Measurements from ENCODE around the gene BRSK2.

The BRSK2 gene

GRCh38 chr11:1391165-1392075 lies 1.7 kb downstream of the BRSK2 start:
- Histone ChIP-seq H3K4me3 (ENCODE audit: extremely low read depth, insufficient read depth, low read length, poor library complexity, severe bottlenecking) (peak overlapping the region; percentile 9), H3K9me3 (ENCODE audit: control insufficient read depth, low read length) (no peaks in the 10 kb centered on the region), H3K4me1 (ENCODE audit: control insufficient read depth, insufficient read depth, low read length, poor library complexity, severe bottlenecking) (peaks cover 2% of the 10 kb centered on the region), H3K36me3 (ENCODE audit: control insufficient read depth, insufficient read depth, low read length) (no peaks in the 10 kb centered on the region), H3K27ac (ENCODE audit: low read depth, low read length, severe bottlenecking) (no peak overlapping the region)
- 68 to 69% methylated on average over 22 to 30 of the region's 35 CpGs for WGBS, 2 experiments (ENCODE audit: insufficient coverage in 2 of 2)

GRCh38 chr11:1392111-1392510 lies 2.4 kb downstream of the BRSK2 start:
- no peaks in the 10 kb centered on the region for H3K36me3 ChIP-seq (ENCODE audit: control insufficient read depth, insufficient read depth, low read length)
- WGBS, 2 experiments (ENCODE audit: insufficient coverage in 2 of 2) = 86 to 95% methylated on average over 10 to 11 of the region's 12 CpGs
- no peak overlapping the region for H3K27ac ChIP-seq (ENCODE audit: low read depth, low read length, severe bottlenecking)
- no peaks in the 10 kb centered on the region for H3K9me3 ChIP-seq (ENCODE audit: control insufficient read depth, low read length)
- peaks cover 2% of the 10 kb centered on the region for H3K4me1 ChIP-seq (ENCODE audit: control insufficient read depth, insufficient read depth, low read length, poor library complexity, severe bottlenecking)
- no peak overlapping the region for H3K4me3 ChIP-seq (ENCODE audit: extremely low read depth, insufficient read depth, low read length, poor library complexity, severe bottlenecking)

DNA sequence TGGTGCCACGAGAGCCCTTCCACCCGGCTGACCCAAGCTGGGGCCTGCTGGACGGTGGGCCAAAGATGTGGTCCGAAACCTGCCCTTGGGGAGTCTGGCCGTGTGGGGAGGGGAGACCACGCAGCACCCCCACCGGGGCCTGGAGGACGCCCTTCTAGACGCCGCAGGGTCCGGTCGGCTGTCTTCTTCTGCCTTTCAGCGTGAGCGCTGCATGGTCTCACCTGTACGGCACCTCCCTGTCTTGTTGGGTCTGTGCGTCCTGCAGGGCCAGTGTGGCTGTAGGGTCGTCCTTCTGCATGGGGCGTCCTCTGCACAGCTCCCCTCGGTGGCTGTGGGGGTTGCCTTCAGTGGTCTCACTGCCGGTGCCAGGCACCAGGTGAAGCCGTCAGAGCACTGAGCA lies 2.8 kb downstream of the BRSK2 start:
- H3K4me3 ChIP-seq (ENCODE audit: extremely low read depth, insufficient read depth, low read length, poor library complexity, severe bottlenecking) = no peak overlapping the region
- H3K9me3 ChIP-seq (ENCODE audit: control insufficient read depth, low read length) = no peaks in the 10 kb centered on the region
- 87 to 89% methylated on average over 20 to 21 of the region's 21 CpGs for WGBS, 2 experiments (ENCODE audit: insufficient coverage in 2 of 2)
- H3K4me1 ChIP-seq (ENCODE audit: control insufficient read depth, insufficient read depth, low read length, poor library complexity, severe bottlenecking) = peaks cover 2% of the 10 kb centered on the region
- no peak overlapping the region for H3K27ac ChIP-seq (ENCODE audit: low read depth, low read length, severe bottlenecking)
- no peaks in the 10 kb centered on the region for H3K36me3 ChIP-seq (ENCODE audit: control insufficient read depth, insufficient read depth, low read length)

DNA sequence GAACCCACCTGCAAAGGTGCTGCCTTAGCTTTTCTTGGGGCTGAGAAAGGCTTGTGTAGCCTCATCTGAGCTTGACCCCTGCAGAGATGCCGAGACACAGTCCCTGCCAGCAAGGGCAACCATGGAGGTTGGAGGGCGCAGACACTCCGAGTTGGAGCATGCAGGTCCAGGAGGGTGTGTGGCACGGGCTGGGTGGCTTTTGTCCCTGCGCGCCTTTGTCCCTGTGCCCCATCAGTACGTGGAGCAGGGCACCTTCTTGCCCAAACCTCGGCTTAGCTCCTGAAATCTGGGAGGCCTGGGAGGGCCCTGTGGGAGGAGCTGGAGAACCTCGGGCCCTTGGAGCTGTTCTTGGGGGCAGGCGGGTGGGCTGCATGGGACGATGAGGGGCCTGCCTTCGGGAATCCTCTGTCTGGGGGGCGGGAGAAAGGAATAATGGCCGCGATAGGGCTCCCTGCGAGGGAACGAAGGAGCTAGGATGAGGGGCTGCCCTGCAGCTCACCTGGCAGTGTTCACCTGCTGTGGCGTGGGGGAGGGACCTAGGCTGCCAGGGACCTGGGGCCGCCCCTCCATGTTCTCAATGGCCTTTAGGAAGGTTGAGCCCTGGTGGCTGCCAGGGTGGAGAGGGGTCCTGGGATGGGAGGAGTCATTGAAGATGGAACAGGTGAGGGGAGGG lies 3.4 kb downstream of the BRSK2 start:
- WGBS, 2 experiments (ENCODE audit: insufficient coverage in 2 of 2) = 90 to 94% methylated on average over 17 to 19 of the region's 19 CpGs
- H3K4me1 ChIP-seq (ENCODE audit: control insufficient read depth, insufficient read depth, low read length, poor library complexity, severe bottlenecking) = peaks cover 2% of the 10 kb centered on the region
- H3K36me3 ChIP-seq (ENCODE audit: control insufficient read depth, insufficient read depth, low read length) = no peaks in the 10 kb centered on the region
- H3K9me3 ChIP-seq (ENCODE audit: control insufficient read depth, low read length) = no peaks in the 10 kb centered on the region
- H3K4me3 ChIP-seq (ENCODE audit: extremely low read depth, insufficient read depth, low read length, poor library complexity, severe bottlenecking) = no peak overlapping the region
- H3K27ac ChIP-seq (ENCODE audit: low read depth, low read length, severe bottlenecking) = no peak overlapping the region

DNA sequence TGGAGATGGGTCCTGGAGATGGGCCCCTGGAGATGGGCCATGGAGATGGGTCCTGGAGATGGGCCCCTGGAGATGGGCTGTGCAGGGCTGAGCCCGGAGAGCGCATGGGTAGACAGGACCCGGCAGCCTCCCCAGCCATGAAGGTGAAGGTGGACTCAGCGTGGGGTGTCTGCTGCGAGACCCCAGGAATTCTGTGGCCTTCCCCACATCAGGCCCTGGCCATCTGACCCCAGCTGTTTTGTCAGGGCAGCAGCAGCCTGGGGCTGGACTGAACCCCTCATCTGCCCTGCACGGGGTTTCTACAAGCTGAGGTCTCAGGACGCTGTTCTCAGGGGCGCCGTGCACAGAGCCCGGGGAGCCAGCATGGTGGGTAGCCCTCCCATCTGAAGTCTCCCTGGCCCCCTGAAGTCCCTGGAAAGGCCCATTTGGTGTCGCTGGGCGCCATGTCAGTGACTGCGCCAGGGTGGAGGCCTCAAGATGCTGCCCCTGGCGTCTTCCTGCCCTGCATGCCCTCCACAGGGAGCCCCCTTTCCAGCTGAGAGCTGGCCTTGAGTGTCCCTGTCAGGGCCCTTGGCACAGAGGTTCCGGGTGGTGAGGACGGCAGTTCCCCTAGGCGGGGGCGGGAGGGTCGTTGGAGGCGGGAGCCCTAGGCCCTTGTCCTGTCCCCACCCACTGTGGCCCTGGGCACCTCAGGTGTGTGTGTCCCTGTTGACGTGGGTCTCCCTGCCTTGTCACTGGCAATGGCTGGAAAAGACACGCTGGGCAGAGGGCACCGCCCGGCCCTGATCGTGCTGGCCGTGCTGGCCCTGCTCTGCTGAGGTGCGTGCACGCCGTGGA lies 5.4 kb downstream of the BRSK2 start:
- no peaks in the 10 kb centered on the region for H3K9me3 ChIP-seq (ENCODE audit: control insufficient read depth, low read length)
- WGBS, 2 experiments (ENCODE audit: insufficient coverage in 2 of 2) = 90 to 94% methylated on average over 29 of the region's 29 CpGs
- H3K4me3 ChIP-seq (ENCODE audit: extremely low read depth, insufficient read depth, low read length, poor library complexity, severe bottlenecking) = no peak overlapping the region
- no peaks in the 10 kb centered on the region for H3K4me1 ChIP-seq (ENCODE audit: control insufficient read depth, insufficient read depth, low read length, poor library complexity, severe bottlenecking)
- H3K36me3 ChIP-seq (ENCODE audit: control insufficient read depth, insufficient read depth, low read length) = no peaks in the 10 kb centered on the region
- H3K27ac ChIP-seq (ENCODE audit: low read depth, low read length, severe bottlenecking) = no peak overlapping the region

GRCh38 chr11:1395773-1396374 lies 6.1 kb downstream of the BRSK2 start:
- Histone ChIP-seq H3K36me3 (ENCODE audit: control insufficient read depth, insufficient read depth, low read length) (no peaks in the 10 kb centered on the region), H3K4me3 (ENCODE audit: extremely low read depth, insufficient read depth, low read length, poor library complexity, severe bottlenecking) (no peak overlapping the region), H3K4me1 (ENCODE audit: control insufficient read depth, insufficient read depth, low read length, poor library complexity, severe bottlenecking) (no peaks in the 10 kb centered on the region), H3K27ac (ENCODE audit: low read depth, low read length, severe bottlenecking) (no peak overlapping the region), H3K9me3 (ENCODE audit: control insufficient read depth, low read length) (no peaks in the 10 kb centered on the region)
- WGBS, 2 experiments (ENCODE audit: insufficient coverage in 2 of 2) = 87% methylated on average over 13 to 18 of the region's 19 CpGs

DNA sequence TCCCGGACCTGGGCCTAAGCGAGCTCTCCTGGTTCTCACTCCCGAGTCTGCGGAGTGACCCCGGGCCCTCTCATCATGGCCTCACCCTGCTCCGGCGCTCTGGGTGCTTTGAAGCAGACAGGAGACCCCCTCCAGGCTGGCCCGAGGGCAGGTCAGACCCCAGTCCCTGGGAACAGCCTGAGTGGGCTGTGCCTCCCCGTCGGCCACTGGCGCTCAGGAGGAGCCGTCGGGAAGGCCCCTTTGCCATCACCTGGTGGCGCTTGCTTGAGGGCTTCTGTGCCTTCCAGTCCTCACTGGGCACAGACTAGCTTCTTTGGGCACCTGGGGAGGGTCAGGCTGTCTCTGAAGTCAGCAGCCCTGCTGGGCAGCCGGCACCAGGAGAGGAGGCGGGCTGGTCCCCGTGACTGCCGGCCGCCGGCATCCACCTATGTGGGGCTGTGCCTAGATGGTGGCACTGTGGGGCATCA lies 6.7 kb downstream of the BRSK2 start:
- H3K4me3 ChIP-seq (ENCODE audit: extremely low read depth, insufficient read depth, low read length, poor library complexity, severe bottlenecking) = no peak overlapping the region
- H3K9me3 ChIP-seq (ENCODE audit: control insufficient read depth, low read length) = no peaks in the 10 kb centered on the region
- 84 to 89% methylated on average over 18 to 19 of the region's 20 CpGs for WGBS, 2 experiments (ENCODE audit: insufficient coverage in 2 of 2)

GRCh38 chr11:1397146-1397861 lies 7.6 kb downstream of the BRSK2 start:
- Histone ChIP-seq H3K4me3 (ENCODE audit: extremely low read depth, insufficient read depth, low read length, poor library complexity, severe bottlenecking) (no peak overlapping the region), H3K36me3 (ENCODE audit: control insufficient read depth, insufficient read depth, low read length) (no peaks in the 10 kb centered on the region), H3K4me1 (ENCODE audit: control insufficient read depth, insufficient read depth, low read length, poor library complexity, severe bottlenecking) (no peaks in the 10 kb centered on the region), H3K9me3 (ENCODE audit: control insufficient read depth, low read length) (no peaks in the 10 kb centered on the region), H3K27ac (ENCODE audit: low read depth, low read length, severe bottlenecking) (no peak overlapping the region)
- WGBS, 2 experiments (ENCODE audit: insufficient coverage in 2 of 2) = 88 to 90% methylated on average over 18 to 19 of the region's 19 CpGs

More for the DNA sequence above, 6.7 kb downstream of the BRSK2 start:
- no peaks in the 10 kb centered on the region for H3K36me3 ChIP-seq (ENCODE audit: control insufficient read depth, insufficient read depth, low read length)
- H3K4me1 ChIP-seq (ENCODE audit: control insufficient read depth, insufficient read depth, low read length, poor library complexity, severe bottlenecking) = no peaks in the 10 kb centered on the region
- no peak overlapping the region for H3K27ac ChIP-seq (ENCODE audit: low read depth, low read length, severe bottlenecking)

DNA sequence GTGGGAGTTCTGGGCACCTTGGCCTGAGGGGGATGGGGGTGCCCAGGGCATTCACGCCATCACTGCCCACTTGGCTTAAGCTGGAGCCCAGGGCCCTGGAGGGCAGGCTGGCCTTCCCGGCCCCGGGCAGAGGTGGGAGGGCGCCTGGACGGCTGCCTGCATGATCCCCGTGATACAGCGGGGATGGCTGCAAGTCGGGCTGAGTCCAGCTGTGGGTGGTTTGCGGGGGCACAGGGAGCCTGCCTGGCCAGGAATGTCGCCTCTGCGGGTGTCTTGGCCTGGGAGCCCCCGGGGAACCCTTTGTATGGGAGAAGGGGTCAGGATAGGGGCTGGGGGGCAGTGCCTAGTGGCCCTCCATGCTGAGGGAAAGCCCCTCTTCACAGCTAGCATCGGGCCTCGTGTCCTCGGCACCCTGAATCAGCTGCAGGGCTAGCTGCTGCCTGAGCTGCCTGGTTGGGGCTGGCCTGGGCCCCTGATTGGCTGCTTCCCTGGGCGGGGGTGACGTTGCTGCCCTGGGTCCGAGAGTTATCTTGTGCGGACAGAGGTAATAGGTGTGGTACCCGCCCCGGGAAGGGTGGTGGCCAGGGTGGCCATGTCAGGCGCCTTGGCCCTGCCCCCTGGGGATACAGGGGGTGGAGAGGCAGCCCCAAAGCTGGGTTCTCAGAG lies 8.3 kb downstream of the BRSK2 start:
- Histone ChIP-seq H3K9me3 (ENCODE audit: control insufficient read depth, low read length) (no peaks in the 10 kb centered on the region), H3K4me1 (ENCODE audit: control insufficient read depth, insufficient read depth, low read length, poor library complexity, severe bottlenecking) (no peaks in the 10 kb centered on the region), H3K27ac (ENCODE audit: low read depth, low read length, severe bottlenecking) (no peak overlapping the region), H3K4me3 (ENCODE audit: extremely low read depth, insufficient read depth, low read length, poor library complexity, severe bottlenecking) (no peak overlapping the region), H3K36me3 (ENCODE audit: control insufficient read depth, insufficient read depth, low read length) (no peaks in the 10 kb centered on the region)
- 87 to 88% methylated on average over 18 to 20 of the region's 22 CpGs for WGBS, 2 experiments (ENCODE audit: insufficient coverage in 2 of 2)

Measured in mesodermal cell (in vitro differentiated cells).